ENCODE data around the gene ERO1A.

DNA sequence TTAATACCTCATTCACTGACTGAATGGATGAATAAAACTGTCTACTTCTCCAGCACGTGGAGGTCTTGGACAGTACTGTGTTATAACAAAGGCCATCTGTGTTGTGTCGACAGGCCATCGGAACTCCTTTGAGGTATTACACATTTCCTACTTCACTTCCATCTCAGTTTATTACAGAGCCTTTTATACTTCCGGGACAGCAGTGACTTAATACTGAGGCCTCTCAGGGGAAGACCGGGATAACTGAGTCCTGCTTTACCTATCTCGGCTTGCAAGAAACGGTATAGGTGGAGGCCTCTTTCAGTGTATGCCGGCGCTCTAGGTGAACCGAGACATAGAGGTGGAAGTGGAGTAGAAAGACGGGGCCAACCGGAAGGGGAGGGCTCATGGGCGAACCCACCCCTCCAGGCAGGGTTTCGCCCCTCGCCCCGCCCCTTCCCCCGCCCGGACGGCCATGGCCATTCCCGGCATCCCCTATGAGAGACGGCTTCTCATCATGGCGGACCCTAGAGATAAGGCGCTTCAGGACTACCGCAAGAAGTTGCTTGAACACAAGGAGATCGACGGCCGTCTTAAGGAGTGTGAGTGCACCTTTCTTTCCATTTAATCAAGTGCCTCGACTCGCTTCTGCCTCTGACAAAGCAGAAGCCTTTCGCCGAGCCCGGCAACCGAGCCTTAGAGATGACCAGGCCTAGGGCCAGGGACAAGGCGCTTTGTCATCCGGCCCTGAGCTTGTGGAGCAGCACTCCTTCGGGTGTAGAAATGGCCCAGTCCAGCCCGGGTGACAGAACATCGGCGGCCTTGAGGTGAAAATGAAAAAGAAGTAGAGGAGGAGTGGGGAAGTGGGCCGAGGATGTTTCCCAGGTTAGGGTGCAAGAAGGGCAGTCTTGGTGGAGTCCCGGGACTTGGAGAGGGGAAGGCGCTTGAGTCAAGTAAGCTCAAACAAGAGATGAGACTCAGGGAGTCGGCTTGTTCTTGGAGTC is 11.7 kb upstream of the ERO1A start, which contains the start of gene PSMC6:
- TF ChIP-seq EZH2 (IDR thresholded peaks at IDR 0.05; ENCODE audit: low read depth): no peak
- TF ChIP-seq, protein P1, sequence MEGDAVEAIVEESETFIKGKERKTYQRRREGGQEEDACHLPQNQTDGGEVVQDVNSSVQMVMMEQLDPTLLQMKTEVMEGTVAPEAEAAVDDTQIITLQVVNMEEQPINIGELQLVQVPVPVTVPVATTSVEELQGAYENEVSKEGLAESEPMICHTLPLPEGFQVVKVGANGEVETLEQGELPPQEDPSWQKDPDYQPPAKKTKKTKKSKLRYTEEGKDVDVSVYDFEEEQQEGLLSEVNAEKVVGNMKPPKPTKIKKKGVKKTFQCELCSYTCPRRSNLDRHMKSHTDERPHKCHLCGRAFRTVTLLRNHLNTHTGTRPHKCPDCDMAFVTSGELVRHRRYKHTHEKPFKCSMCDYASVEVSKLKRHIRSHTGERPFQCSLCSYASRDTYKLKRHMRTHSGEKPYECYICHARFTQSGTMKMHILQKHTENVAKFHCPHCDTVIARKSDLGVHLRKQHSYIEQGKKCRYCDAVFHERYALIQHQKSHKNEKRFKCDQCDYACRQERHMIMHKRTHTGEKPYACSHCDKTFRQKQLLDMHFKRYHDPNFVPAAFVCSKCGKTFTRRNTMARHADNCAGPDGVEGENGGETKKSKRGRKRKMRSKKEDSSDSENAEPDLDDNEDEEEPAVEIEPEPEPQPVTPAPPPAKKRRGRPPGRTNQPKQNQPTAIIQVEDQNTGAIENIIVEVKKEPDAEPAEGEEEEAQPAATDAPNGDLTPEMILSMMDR (conservative IDR thresholded peaks at IDR 0.05): no peak
